ENCODE data around the gene TH.
A peak's percentile ranks its signal among the peaks of the same experiment; 100 is the strongest.

The TH gene

GRCh38 chr11:2208691-2209369 is 37.2 kb upstream of the TH start:
- peak in 1 of 3 experiments; percentile 55 for DNase-seq

GRCh38 chr11:2207773-2208621 is 36.4 kb upstream of the TH start:
- DNase-seq: no peak

- no peak for DNase-seq
Measured at GRCh38 chr11:2207212-2207611, 35.6 kb upstream of the TH start.

GRCh38 chr11:2205981-2206690 is 34.5 kb upstream of the TH start:
- DNase-seq: no peak

- DNase-seq: no peak
Measured at GRCh38 chr11:2205214-2205720, 33.7 kb upstream of the TH start.

- no peak for DNase-seq
Measured at GRCh38 chr11:2204361-2205213, 33.0 kb upstream of the TH start.

- no peak for DNase-seq
Measured at GRCh38 chr11:2203440-2204259, 32.0 kb upstream of the TH start.

- DNase-seq: no peak
Measured at GRCh38 chr11:2202900-2203439, 31.4 kb upstream of the TH start.

GRCh38 chr11:2202071-2202899 is 30.7 kb upstream of the TH start:
- peak in 2 of 3 experiments; percentile 75 to 81 for DNase-seq

GRCh38 chr11:2201542-2201941 is 29.9 kb upstream of the TH start:
- DNase-seq: no peak

GRCh38 chr11:2200957-2201519 is 29.4 kb upstream of the TH start:
- DNase-seq: no peak

GRCh38 chr11:2200536-2200935 is 28.9 kb upstream of the TH start:
- DNase-seq: no peak

- no peak for DNase-seq
Measured at GRCh38 chr11:2199466-2200341, 28.1 kb upstream of the TH start.

GRCh38 chr11:2198621-2199365 is 27.2 kb upstream of the TH start:
- DNase-seq: peak in 1 of 3 experiments; percentile 10

- DNase-seq: peak in 1 of 3 experiments; percentile 35
Measured at GRCh38 chr11:2197771-2198520, 26.3 kb upstream of the TH start.

GRCh38 chr11:2196970-2197770 is 25.6 kb upstream of the TH start:
- peak in 2 of 3 experiments; percentile 79 to 90 for DNase-seq

- no peak for DNase-seq
Measured at GRCh38 chr11:2195756-2196088, 24.1 kb upstream of the TH start.

All from NCI-H1417 (cell line).